WI38 (cell line): ENCODE data around the gene RNU7-1.

Experiments used
- H3K4me3 ChIP-seq: 2 replicates; pipeline ENCODE4 v1.5.1; 2011; ENCODE audit warnings: low read depth, mild to moderate bottlenecking, control low read depth, low read length
- TF ChIP-seq, protein P1 (sequence below): IDR thresholded peaks from 2 replicates; pipeline ENCODE4 v1.5.1; 2012; ENCODE audit warnings: low read depth, mild to moderate bottlenecking, control low read depth, low read length

The RNU7-1 gene

DNA sequence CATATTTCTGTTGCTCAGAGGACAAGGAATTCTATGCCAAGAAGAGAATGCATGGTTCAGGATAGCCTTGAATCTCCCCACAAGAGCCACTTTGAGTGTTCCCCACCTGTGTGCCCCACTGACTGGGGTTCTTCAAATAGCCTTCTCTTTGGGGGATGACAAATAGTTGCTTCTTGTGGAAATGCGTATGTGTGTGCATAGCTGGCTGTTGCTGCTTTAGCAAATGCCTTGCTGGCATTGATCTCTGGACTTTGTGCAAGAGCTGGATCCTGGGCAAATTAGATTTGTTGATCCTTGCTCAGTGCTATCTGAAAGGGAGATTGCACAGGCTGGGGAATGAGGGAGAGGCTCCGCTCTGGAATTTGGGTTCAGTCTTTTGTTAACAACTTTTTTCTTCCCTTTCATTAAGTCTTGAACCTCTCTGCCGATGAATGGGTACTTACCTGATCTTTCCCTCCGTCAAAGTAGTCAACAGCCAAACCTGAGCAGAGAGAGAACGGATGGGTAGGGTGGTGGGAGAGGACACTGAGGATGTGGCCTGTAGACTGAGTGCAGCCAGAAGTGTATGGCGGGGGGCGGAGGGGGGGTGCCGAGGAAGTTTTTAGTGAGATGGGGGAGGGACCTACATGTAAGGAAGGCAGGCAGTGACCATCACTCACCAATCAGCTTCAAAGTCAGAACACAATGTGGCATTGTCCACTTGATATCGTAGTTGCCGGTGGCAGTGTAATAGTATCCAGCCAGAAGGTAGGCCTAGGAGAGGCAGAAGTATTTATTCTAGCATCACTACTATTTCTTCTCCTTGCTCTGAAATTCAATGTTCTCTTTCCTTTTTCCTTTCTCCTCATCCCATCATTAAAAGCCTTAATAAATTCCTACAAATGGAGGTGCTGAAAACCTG lies 37.8 kb downstream of the RNU7-1 start:
- TF ChIP-seq, protein P1, sequence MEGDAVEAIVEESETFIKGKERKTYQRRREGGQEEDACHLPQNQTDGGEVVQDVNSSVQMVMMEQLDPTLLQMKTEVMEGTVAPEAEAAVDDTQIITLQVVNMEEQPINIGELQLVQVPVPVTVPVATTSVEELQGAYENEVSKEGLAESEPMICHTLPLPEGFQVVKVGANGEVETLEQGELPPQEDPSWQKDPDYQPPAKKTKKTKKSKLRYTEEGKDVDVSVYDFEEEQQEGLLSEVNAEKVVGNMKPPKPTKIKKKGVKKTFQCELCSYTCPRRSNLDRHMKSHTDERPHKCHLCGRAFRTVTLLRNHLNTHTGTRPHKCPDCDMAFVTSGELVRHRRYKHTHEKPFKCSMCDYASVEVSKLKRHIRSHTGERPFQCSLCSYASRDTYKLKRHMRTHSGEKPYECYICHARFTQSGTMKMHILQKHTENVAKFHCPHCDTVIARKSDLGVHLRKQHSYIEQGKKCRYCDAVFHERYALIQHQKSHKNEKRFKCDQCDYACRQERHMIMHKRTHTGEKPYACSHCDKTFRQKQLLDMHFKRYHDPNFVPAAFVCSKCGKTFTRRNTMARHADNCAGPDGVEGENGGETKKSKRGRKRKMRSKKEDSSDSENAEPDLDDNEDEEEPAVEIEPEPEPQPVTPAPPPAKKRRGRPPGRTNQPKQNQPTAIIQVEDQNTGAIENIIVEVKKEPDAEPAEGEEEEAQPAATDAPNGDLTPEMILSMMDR = no peak
- no peak overlapping the region for H3K4me3 ChIP-seq

- H3K4me3 ChIP-seq = no peak overlapping the region
- TF ChIP-seq, protein P1 = no peak
These were observed 38.9 kb downstream of the RNU7-1 start for GRCh38 chr12:6982532-6982931.

GRCh38 chr12:6987956-6988553 lies 44.4 kb downstream of the RNU7-1 start:
- no peak overlapping the region for H3K4me3 ChIP-seq
- TF ChIP-seq, protein P1 = no peak
